Fibroblast of skin of abdomen (primary cell): ENCODE data around the gene DDX24.
A peak's percentile ranks its signal among the peaks of the same experiment; 100 is the strongest.

Experiments used
- DNase-seq: peaks from one replicate; pipeline ENCODE4 v3.0.0-alpha.2; 2013

Gene DDX24

DNA sequence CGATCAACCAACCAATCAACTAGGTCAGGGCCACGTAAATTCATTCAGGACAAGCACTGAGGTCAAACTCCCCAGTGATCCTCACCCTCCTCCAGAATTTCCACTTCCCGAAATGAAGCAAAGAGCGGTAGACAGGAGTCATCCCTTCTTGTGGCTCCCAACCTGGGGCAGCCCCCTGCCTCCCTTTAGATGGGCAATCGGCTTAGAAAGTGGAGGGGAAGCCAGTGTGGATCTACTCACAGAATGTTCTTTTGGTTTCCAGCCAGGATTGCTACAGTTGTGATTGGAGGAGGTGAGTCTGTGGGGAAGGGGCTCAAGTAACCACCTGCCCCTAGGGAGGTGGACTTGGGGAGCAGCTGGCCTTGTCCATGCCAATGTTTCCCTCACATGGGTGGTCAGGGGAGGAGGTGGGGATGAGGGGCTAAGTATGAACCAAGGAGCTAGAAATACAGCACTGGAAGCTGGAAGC is 33.6 kb upstream of the DDX24 start:
- DNase-seq = no peak

- DNase-seq = no peak
Measured at GRCh38 chr14:94113908-94114588, 33.0 kb upstream of the DDX24 start.

DNA sequence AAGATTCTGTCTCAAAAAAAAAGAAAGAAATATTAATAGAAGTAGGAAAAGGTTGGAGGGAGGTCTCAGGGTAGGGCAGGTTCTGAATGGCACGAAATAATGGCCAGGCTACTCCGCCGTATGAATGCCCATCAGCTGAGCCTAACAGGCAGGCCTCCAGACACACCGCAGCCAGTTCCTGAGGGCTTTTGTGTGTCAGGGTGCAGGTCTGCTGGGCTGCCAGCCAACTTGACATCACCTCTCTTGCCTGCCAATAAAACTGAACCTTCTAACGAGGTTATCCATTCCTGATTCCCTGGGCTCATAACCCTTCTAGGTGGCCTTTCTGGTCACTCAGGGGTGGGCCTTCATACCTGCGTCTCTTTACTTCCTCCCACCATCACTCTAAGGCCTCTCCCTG is 32.5 kb upstream of the DDX24 start:
- DNase-seq = no peak

DNA sequence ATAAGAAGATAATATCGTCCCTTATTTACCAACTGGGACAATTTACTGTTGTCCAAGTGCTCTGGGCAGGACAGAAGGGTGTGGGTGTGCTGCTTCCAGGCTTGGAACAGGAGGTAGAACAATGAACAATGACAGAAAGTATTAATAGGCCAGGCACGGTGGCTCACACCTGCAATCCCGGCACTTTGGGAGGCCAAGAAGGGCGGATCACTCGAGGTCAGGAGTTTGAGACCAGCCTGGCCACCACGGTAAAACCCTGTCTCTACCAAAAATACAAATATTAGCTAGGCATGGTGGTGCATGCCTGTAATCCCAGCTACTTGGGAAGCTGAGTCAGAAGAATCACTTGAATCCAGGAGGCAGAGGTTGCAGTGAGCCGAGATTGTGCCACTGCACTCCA is 32.1 kb upstream of the DDX24 start:
- no peak for DNase-seq

- DNase-seq = no peak
Measured at GRCh38 chr14:94112513-94113063, 31.6 kb upstream of the DDX24 start.

DNA sequence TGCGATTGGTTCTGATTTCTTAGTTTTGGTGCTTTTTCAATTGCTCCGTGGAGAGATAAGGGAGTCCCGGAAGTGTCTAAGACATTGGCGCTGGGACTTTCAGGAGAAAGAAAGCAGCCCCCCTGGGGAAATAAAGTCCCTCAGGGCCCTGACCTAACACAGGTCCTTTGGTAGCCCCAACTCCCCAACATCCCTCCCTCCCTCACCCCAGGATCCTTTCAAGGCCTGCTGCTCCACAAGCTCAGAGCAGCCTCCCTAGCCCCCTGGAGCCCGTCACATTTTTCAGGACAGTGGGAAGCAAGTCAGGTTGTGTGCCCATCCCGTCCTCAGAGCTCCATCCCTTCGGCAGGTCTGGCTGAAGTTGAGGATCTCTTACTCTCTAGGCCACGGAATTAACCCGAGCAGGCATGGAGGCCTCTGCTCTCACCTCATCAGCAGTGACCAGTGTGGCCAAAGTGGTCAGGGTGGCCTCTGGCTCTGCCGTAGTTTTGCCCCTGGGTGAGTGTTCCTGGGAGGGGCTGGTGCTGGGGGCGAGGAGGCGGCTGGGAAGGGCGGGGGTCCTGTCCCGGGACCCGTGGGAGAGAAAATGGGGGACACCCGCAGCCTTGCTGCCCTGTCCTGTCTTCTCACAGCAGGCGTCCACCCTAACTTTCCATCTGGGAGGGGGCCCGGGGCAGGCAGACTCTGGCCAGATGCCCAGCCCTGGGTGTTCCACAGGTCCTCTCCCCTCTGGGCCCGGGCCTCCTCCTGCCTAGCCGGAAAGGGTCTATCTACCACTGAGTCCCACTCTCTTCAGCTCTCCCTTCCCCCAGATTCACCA is 30.5 kb upstream of the DDX24 start:
- DNase-seq = no peak

DNA sequence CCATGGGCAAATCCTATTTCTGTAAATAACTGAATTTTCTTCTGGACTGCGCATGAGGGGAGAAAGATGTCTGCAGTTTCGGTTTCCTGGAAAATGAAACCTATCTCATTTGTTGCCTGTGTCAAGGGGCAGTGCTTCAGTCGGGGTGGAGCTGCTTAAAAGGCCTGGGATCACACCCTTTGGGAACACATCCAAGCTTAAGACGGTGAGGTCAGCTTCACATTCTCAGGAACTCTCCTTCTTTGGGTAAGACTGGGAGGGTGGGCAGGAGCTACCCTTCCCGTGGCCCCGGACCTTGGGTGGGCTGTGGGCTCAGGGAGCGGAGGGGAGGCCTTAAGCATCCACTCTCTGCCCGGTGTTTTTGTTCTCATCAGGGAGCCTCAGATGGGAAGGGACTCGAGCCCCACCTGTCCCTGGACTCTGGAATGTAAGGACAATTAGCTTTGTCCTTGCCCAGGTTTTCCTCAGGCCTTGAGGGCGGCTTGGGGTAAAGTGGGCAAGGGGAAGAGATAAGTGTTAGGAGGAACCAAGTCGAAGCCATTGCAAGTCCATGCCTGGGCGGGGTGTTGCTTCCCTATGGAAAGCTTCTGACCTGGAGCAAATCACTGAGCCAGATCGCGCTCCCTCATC is 29.7 kb upstream of the DDX24 start, which contains the start of gene IFI27:
Gene IFI27 (plus strand): TSS at position 185 of the 630 bp plus-strand sequence.
- DNase-seq = no peak

DNA sequence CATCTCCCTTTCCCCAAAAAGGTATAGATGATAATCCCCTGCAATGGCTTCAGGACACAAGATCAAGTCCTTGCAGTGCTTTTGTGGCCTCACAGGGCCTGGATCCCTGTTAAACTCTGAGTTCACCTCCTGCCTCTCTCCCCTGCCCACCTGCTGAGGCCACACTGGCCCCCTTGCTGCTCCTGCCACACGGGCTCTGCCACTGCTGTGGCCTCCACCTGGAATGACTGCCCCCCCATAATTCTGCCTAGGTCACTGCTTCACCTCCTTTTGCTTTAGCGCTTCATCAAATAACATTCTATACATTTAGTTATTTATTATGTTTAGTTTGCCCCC is 28.9 kb upstream of the DDX24 start:
- no peak for DNase-seq

DNA sequence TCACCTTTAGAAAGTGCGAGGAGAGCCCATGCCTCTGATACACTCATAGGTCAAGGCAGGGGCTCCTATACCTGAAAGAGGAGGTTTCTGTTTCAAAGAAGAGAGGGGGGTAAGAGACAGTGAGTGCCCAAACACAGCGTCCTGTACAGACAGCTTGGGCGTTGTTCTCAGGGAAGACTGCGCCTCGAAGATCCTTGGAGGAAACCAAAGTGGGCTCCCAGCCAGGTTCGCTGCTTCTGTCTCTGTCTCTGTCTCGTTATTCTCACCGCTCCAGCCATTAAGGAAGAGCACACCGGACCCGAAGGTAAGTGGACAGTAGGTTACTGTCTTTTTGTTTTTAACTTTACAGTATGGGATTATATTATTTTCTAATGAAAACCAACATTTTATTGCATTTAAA is 23.7 kb upstream of the DDX24 start:
- DNase-seq = no peak

DNA sequence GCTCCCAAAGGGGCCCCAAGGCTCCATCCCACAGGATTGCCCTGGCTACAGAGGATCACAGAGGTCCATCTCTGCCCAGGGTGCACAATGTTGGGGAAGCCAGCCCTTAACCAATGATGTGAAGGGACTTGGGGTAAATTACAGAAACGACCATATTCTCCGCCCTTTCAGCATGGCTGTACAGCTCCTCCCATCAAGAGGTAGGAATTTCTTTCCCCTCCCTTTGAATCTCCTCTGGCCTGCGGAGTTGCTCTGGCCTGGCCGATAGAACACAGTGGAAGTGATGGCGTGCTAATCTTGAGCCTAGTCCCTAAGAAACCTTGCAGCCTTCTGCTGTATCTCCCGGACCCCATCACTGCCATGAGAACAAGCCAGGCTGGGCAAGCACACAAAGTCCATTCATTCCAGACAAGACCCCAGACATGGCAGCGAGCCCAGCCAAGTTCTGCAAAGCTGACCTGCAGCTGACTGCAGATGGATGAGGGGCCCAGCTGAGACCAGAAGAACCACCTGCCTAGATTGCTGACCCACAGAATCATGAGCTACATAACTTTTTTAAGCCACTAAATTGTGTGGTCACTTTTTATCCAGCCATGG is 22.6 kb upstream of the DDX24 start:
- peak; percentile 8 for DNase-seq

DNA sequence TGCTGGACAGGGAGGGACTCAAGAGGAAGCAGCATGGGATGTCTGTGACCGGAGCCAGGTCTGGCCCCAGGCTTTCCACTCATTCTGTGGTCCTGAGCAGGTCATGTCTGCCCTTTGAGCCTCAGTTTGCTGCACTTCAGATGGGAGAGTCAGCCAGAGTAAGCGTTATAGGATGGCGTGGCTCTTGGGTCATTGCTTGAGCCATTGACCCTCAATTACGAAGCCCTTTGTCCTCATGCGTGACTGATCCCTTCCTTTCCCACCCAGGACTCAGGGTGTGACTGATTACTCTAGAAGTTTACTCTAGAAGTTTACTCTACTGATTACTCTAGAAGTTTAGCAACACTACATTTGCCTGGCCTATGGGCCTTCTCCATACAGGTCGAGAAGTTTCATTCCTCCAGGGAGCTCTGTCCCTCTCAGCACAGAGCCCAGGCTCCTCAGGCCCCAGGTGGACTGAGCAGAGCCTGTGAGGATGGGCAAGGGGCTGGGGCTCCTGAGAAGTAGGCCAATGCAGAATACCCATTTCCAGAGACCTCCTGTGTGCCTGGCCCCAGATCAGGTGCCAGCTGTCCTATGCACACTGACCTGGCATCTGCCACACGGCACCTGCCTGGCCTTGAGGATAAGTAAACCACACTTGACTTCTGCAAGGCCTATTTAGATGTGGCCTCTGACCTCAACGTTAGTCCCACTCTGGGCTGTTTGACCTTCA is 21.9 kb upstream of the DDX24 start:
- no peak for DNase-seq

- DNase-seq = no peak
Measured at GRCh38 chr14:94101748-94102147, 20.7 kb upstream of the DDX24 start.

GRCh38 chr14:94100847-94101246 is 19.8 kb upstream of the DDX24 start:
- DNase-seq = peak; percentile 85

GRCh38 chr14:94099006-94099405 is 18.0 kb upstream of the DDX24 start:
- DNase-seq = no peak

GRCh38 chr14:94098326-94098992 is 17.5 kb upstream of the DDX24 start:
- DNase-seq = peak; percentile 91

GRCh38 chr14:94097091-94097490 is 16.1 kb upstream of the DDX24 start:
- no peak for DNase-seq

DNA sequence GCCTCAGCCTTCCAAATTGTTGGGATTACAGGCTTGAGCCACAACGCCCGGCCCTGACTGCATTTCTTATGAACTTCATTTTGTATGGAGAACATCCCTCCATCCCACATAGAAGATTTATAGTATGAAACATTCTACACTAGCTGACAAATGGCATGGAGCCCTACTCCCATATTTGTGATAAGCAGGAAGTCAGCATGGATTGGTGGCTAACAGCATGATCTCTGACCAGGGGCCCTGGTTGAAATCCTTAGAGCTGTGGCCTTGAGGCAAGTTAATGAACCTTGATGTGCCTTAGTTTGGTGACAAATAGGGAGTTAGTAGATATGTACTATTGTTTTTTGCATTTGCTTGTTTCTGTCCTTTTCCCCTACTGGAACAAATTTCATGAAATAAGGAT is 12.4 kb upstream of the DDX24 start:
- no peak for DNase-seq

GRCh38 chr14:94089479-94089878 is 8.5 kb upstream of the DDX24 start:
- peak; percentile 11 for DNase-seq

- peak; percentile 33 for DNase-seq
Measured at GRCh38 chr14:94088516-94088915, 7.5 kb upstream of the DDX24 start.

- DNase-seq = no peak
Measured at GRCh38 chr14:94087891-94088290, 6.9 kb upstream of the DDX24 start.

DNA sequence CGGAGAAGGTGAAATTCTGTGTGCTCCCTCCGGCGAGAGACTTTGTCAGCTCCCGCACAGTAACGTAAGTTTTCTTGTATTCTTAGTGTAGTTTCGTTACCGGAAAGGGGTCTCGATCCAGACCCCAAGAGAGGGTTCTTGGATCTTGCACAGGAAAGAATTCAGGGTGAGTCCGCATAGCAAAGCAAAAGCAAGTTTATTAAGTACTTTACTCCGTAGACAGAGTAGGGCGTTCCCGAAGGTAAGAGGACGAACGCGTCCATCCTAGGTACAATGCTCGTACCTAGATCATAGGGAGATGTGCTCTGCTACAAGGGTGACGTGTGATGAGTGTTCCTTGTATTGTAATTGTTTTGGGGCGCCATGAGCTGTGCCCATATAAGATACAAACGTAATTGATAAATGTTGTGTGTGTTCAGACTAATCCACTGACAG is 401 bp upstream of the DDX24 start:
- DNase-seq = no peak
